Raji (cell line): ENCODE measurements around the gene RAB4B.

ENCODE experiments used
- POLR2A ChIP-seq: IDR thresholded peaks from 2 replicates; pipeline ENCODE4 v1.6.1; 2011; ENCODE audit warnings: low read depth, low read length, control low read depth; ENCODE audit not compliant: insufficient read depth

RAB4B gene

GRCh38 chr19:40791996-40792395, 13.9 kb downstream of the RAB4B start:
- no peak for TF ChIP-seq POLR2A

- no peak for TF ChIP-seq POLR2A
Observed at GRCh38 chr19:40797166-40797962, 19.3 kb downstream of the RAB4B start.

GRCh38 chr19:40797963-40798682, 20.1 kb downstream of the RAB4B start:
- TF ChIP-seq POLR2A: peak; percentile 80

- TF ChIP-seq POLR2A: peak; percentile 34; the same call in 1 of the 2 replicates
Observed at GRCh38 chr19:40798683-40799557, 20.9 kb downstream of the RAB4B start, which contains the start of gene EGLN2. Gene EGLN2 (plus strand): TSS chr19:40799191. CDS start chr19:40800573, 1,382 bp downstream.

- peak; percentile 18; the same call in 1 of the 2 replicates for TF ChIP-seq POLR2A
Observed at GRCh38 chr19:40799558-40800338, 21.7 kb downstream of the RAB4B start.

GRCh38 chr19:40800339-40800996, 22.4 kb downstream of the RAB4B start:
- TF ChIP-seq POLR2A: no peak

GRCh38 chr19:40800997-40801377, 22.9 kb downstream of the RAB4B start:
- TF ChIP-seq POLR2A: no peak

GRCh38 chr19:40801426-40802299, 23.6 kb downstream of the RAB4B start:
- no peak for TF ChIP-seq POLR2A

GRCh38 chr19:40802300-40803169, 24.5 kb downstream of the RAB4B start:
- TF ChIP-seq POLR2A: no peak

- TF ChIP-seq POLR2A: no peak
Observed at GRCh38 chr19:40803170-40803856, 25.3 kb downstream of the RAB4B start.
